ENCODE data around the gene DSE.
"Not testable (repeated sequence)": the region's sequence is repeated elsewhere in the genome, so short reads cannot be mapped to it uniquely, and the experiment has no call there.

Gene DSE

DNA sequence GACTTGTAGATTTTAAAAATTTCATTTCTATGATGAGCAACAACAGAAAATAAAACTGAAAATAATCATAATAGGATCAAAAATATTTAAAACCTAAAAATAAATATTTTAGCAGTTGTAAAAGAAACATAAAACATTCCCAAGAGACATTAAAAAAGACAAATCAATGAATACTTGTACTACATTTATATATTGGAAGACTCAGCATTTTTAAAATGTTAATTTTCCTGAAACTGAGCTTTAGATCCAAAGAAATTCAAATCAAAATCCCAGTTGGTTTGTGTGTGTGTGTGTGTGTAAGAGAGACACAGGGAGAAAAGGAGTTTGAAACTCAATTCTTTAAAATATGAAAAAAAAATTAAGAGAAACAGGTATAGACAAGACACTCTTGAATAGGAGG, 38.7 kb upstream of the DSE start:
- H3K4me3 ChIP-seq (ENCODE audit: low read length in 2 of 2) = no peak overlapping the region
- H3K9ac ChIP-seq (ENCODE audit: low read depth in 1 of 2, low read length in 2 of 2) = no peak overlapping the region
- H3K9me3 ChIP-seq (ENCODE audit: control insufficient read depth in 2 of 2, low read length in 2 of 2) = no peaks in the 10 kb centered on the region
- no peaks in the 10 kb centered on the region for H3K27me3 ChIP-seq (ENCODE audit: control insufficient read depth in 2 of 2, insufficient read depth in 2 of 2, low read length in 2 of 2)
- no peak overlapping the region for H3K27ac ChIP-seq (ENCODE audit: low read depth in 2 of 2, low read length in 2 of 2)
- no peaks in the 10 kb centered on the region for H3K4me1 ChIP-seq (ENCODE audit: control insufficient read depth in 2 of 2, insufficient read depth in 2 of 2, low read length in 2 of 2)
- no peaks in the 10 kb centered on the region for H3K36me3 ChIP-seq (ENCODE audit: control insufficient read depth in 2 of 2, insufficient read depth in 2 of 2, low read length in 2 of 2)

DNA sequence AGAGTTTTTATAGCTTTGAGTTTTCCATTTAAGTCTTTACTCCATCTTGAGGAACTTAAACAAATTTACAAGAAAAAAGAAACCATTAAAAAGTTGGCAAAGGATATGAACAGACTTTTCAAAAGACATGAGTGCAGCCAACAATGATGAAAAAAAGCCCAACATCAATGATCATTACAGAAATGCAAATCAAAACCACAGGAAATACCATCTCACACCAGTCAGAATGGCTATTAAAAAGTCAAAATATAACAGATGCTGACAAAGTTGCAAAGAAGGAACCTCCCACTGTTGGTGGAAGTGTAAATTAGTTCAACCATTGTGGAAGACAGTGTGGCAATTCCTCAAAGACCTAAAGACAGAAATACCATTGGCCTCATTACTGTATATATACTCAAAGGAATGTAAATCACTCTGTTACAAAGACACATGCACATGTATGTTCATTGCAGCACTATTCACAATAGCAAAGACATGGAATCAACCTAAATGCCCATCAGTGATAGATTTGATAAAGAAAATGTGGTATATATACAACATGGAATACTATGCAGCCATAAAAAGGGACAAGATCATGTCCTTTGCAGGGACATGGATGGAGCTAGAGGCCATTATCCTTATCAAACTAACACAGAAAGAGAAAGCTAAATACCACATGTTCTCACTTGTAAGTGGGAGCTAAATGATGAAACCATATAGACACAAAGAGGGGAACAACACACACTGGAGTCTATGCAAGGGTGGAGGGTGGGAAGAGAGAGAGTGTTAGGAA, 35.9 kb upstream of the DSE start:
- H3K9ac ChIP-seq (ENCODE audit: low read depth in 1 of 2, low read length in 2 of 2); H3K27me3 ChIP-seq (ENCODE audit: control insufficient read depth in 2 of 2, insufficient read depth in 2 of 2, low read length in 2 of 2); H3K36me3 ChIP-seq (ENCODE audit: control insufficient read depth in 2 of 2, insufficient read depth in 2 of 2, low read length in 2 of 2); H3K9me3 ChIP-seq (ENCODE audit: control insufficient read depth in 2 of 2, low read length in 2 of 2); H3K4me3 ChIP-seq (ENCODE audit: low read length in 2 of 2); H3K27ac ChIP-seq (ENCODE audit: low read depth in 2 of 2, low read length in 2 of 2); H3K4me1 ChIP-seq (ENCODE audit: control insufficient read depth in 2 of 2, insufficient read depth in 2 of 2, low read length in 2 of 2): not testable (repeated sequence)

DNA sequence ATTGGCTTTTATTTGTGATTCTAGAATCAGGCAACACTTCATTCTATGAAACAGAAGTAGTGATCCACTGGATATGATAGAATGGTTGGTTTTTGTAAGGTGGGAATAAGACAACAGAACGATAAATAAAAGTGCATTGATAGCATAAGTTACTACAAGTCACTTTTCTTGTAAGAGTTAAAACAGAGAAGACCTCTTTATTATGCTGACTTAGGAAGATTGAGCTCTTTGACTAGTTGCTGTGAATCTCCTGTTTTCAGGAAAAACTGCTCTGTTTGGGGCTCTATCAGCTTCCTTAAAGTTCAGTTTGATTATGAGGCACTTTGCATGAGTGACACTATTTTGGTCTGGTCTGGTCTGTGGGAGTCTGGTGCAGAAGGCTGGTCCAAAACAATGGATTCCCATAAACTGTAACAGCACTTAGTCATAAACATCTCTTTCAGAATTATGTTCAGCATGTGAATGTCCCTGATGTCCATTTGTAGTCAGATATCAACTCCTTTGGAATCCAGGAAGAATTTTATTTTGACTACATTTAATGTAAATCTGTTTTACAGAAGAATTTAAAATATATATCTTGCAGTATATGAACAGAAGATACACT, 35.0 kb upstream of the DSE start:
- H3K27ac ChIP-seq (ENCODE audit: low read depth in 2 of 2, low read length in 2 of 2) = no peak overlapping the region
- no peak overlapping the region for H3K9ac ChIP-seq (ENCODE audit: low read depth in 1 of 2, low read length in 2 of 2)
- no peaks in the 10 kb centered on the region for H3K9me3 ChIP-seq (ENCODE audit: control insufficient read depth in 2 of 2, low read length in 2 of 2)
- no peaks in the 10 kb centered on the region for H3K4me1 ChIP-seq (ENCODE audit: control insufficient read depth in 2 of 2, insufficient read depth in 2 of 2, low read length in 2 of 2)
- no peaks in the 10 kb centered on the region for H3K36me3 ChIP-seq (ENCODE audit: control insufficient read depth in 2 of 2, insufficient read depth in 2 of 2, low read length in 2 of 2)
- no peak overlapping the region for H3K4me3 ChIP-seq (ENCODE audit: low read length in 2 of 2)
- no peaks in the 10 kb centered on the region for H3K27me3 ChIP-seq (ENCODE audit: control insufficient read depth in 2 of 2, insufficient read depth in 2 of 2, low read length in 2 of 2)

DNA sequence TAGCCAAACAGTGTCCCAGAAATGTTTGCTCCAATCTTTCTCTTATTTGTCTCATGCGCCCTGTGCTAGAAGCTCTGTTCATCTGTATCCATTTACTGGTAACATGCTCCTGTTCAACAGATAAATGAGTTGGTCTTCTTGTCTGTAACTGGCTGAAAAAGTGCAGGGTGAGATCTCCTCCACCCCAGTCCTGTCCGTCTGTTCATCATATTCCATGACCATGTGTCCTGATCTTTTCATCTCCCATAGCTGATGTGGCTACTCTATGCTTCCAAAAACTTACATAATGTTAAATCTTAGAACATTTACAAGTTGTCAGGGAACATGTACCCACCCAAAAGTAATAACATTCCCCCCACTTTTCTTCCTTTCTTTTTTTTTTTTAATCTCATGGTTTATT, 31.8 kb upstream of the DSE start:
- no peaks in the 10 kb centered on the region for H3K36me3 ChIP-seq (ENCODE audit: control insufficient read depth in 2 of 2, insufficient read depth in 2 of 2, low read length in 2 of 2)
- no peak overlapping the region for H3K4me3 ChIP-seq (ENCODE audit: low read length in 2 of 2)
- no peaks in the 10 kb centered on the region for H3K9me3 ChIP-seq (ENCODE audit: control insufficient read depth in 2 of 2, low read length in 2 of 2)
- no peak overlapping the region for H3K9ac ChIP-seq (ENCODE audit: low read depth in 1 of 2, low read length in 2 of 2)
- no peak overlapping the region for H3K27ac ChIP-seq (ENCODE audit: low read depth in 2 of 2, low read length in 2 of 2)
- no peaks in the 10 kb centered on the region for H3K4me1 ChIP-seq (ENCODE audit: control insufficient read depth in 2 of 2, insufficient read depth in 2 of 2, low read length in 2 of 2)
- no peaks in the 10 kb centered on the region for H3K27me3 ChIP-seq (ENCODE audit: control insufficient read depth in 2 of 2, insufficient read depth in 2 of 2, low read length in 2 of 2)

DNA sequence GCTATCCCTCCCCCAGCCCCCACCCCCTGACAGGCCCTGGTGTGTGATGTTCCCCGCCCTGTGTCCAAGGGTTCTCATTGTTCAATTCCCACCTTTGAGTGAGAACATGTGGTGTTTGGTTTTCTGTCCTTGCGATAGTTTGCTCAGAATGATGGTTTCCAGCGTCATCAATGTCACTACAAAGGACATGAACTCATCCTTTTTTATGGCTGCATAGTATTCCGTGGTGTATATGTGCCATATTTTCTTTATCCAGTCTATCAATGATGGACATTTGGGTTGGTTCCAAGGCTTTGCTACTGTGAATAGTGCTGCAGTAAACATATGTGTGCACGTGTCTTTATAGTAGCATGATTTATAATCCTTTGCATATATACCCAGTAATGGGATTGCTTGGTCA, 30.1 kb upstream of the DSE start:
- not testable (repeated sequence) for H3K9me3 ChIP-seq (ENCODE audit: control insufficient read depth in 2 of 2, low read length in 2 of 2); H3K9ac ChIP-seq (ENCODE audit: low read depth in 1 of 2, low read length in 2 of 2); H3K27me3 ChIP-seq (ENCODE audit: control insufficient read depth in 2 of 2, insufficient read depth in 2 of 2, low read length in 2 of 2); H3K36me3 ChIP-seq (ENCODE audit: control insufficient read depth in 2 of 2, insufficient read depth in 2 of 2, low read length in 2 of 2); H3K27ac ChIP-seq (ENCODE audit: low read depth in 2 of 2, low read length in 2 of 2); H3K4me3 ChIP-seq (ENCODE audit: low read length in 2 of 2); H3K4me1 ChIP-seq (ENCODE audit: control insufficient read depth in 2 of 2, insufficient read depth in 2 of 2, low read length in 2 of 2)

DNA sequence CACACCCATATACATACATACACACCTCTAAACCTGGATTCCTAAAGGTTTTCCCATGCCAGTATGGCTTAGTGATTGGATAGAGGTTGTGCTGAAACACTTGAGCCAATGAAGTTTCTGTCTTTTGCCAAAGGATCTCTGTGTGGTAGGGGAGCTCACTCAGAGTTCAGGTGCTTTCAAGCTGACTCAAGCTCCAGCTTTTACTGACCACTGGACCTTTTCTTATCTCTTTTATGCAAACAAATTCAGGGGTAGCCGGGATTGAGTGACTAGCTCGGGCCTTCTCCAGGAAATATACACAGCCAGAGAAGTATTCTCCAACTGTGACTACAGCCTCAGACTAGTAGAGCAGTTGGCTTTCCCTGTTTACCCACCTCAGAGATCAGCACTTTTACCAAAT, 21.5 kb upstream of the DSE start:
- no peak overlapping the region for H3K9ac ChIP-seq (ENCODE audit: low read depth in 1 of 2, low read length in 2 of 2)
- H3K4me1 ChIP-seq (ENCODE audit: control insufficient read depth in 2 of 2, insufficient read depth in 2 of 2, low read length in 2 of 2) = no peaks in the 10 kb centered on the region
- no peaks in the 10 kb centered on the region for H3K9me3 ChIP-seq (ENCODE audit: control insufficient read depth in 2 of 2, low read length in 2 of 2)
- H3K27ac ChIP-seq (ENCODE audit: low read depth in 2 of 2, low read length in 2 of 2) = no peak overlapping the region
- H3K4me3 ChIP-seq (ENCODE audit: low read length in 2 of 2) = no peak overlapping the region
- H3K27me3 ChIP-seq (ENCODE audit: control insufficient read depth in 2 of 2, insufficient read depth in 2 of 2, low read length in 2 of 2) = no peaks in the 10 kb centered on the region
- H3K36me3 ChIP-seq (ENCODE audit: control insufficient read depth in 2 of 2, insufficient read depth in 2 of 2, low read length in 2 of 2) = no peaks in the 10 kb centered on the region

DNA sequence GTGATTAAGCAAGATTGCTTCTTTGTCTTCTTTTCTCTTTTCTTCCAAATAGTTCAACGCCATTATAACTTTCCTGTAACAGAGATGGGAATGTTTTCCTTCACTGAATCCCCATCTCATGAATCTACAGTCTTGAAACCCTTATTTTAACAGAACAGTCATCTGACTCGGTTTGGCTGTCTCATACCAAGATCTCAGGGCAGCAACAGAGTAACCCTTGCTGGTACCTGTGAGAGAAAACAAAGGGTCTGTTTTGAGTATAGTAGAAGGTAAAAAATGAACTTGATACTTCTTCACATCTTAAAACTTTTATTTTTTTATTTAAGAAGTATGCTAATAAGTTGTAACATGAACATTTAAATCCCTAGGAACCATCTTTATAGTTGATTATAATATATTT, 19.6 kb upstream of the DSE start:
- H3K27me3 ChIP-seq (ENCODE audit: control insufficient read depth in 2 of 2, insufficient read depth in 2 of 2, low read length in 2 of 2) = no peaks in the 10 kb centered on the region
- no peaks in the 10 kb centered on the region for H3K9me3 ChIP-seq (ENCODE audit: control insufficient read depth in 2 of 2, low read length in 2 of 2)
- no peaks in the 10 kb centered on the region for H3K36me3 ChIP-seq (ENCODE audit: control insufficient read depth in 2 of 2, insufficient read depth in 2 of 2, low read length in 2 of 2)
- no peak overlapping the region for H3K27ac ChIP-seq (ENCODE audit: low read depth in 2 of 2, low read length in 2 of 2)
- no peaks in the 10 kb centered on the region for H3K4me1 ChIP-seq (ENCODE audit: control insufficient read depth in 2 of 2, insufficient read depth in 2 of 2, low read length in 2 of 2)
- H3K4me3 ChIP-seq (ENCODE audit: low read length in 2 of 2) = no peak overlapping the region
- H3K9ac ChIP-seq (ENCODE audit: low read depth in 1 of 2, low read length in 2 of 2) = no peak overlapping the region

DNA sequence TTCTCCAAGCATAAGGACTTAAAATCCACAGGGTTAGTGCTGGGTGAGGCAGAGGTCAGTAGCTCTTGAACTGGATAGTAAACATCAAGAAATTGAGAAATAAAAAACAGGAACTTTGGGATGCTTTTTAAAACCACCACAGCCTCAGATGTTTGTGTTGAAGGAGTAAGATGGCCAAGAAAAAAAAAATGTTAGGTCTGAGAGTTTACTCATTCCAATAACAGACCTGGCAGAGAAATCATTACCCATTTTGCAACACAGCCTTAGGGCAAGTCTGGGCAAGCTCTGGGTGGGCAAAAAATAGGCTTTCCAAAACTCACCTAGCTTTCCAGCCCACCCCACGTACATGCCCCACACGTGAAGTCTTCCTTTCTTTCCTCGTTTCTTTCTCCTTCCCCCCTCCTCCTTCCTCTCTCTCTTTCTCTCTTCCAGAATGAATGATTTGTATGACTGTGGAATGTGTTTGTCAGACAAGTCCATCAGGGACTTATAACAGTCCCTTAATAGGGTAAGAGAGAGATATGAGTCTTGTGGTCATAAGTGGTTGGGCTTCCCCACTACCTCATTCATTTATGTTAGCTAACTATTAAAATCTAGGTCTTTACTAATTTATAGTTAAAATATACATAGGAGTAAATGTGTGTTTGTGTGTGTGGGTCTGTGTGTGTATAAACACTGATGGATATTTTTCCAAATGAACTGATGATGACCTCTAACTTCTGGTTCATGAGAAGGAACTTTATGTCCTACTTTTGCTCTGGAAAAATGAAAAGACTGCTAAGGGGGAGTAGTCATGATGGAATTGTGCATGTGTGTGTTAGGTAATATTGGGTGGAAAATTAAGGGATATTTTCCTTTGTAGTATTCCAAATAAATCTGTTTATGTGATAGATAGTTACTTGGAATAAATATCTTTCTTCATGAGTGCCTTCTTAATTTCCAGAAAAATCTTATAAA, 18.0 kb upstream of the DSE start:
- H3K9me3 ChIP-seq (ENCODE audit: control insufficient read depth in 2 of 2, low read length in 2 of 2) = no peaks in the 10 kb centered on the region
- peak overlapping the region in 1 of 2 donors; percentile 45 for H3K27ac ChIP-seq (ENCODE audit: low read depth in 2 of 2, low read length in 2 of 2)
- no peaks in the 10 kb centered on the region for H3K4me1 ChIP-seq (ENCODE audit: control insufficient read depth in 2 of 2, insufficient read depth in 2 of 2, low read length in 2 of 2)
- no peak overlapping the region for H3K4me3 ChIP-seq (ENCODE audit: low read length in 2 of 2)
- no peak overlapping the region for H3K9ac ChIP-seq (ENCODE audit: low read depth in 1 of 2, low read length in 2 of 2)
- H3K27me3 ChIP-seq (ENCODE audit: control insufficient read depth in 2 of 2, insufficient read depth in 2 of 2, low read length in 2 of 2) = no peaks in the 10 kb centered on the region
- H3K36me3 ChIP-seq (ENCODE audit: control insufficient read depth in 2 of 2, insufficient read depth in 2 of 2, low read length in 2 of 2) = no peaks in the 10 kb centered on the region

DNA sequence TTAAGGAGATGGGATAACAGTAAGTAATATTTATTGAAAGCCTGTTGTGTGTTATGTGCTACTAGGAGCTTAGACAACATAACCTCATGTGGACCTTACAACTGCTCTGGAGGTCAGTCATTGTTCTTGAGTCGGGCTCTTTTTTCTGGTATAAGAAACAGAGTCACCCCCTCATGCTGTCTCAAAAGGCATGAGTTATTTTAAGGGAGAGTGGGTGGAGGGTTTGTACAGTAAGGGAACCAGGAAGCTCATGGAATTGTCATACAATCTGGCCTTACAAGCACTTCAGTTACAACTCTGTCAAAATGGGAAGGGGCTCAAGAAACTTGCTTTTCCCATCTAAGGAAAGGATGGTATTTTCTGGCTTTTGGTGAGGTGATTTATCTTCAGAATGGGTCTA, 16.5 kb upstream of the DSE start:
- no peaks in the 10 kb centered on the region for H3K36me3 ChIP-seq (ENCODE audit: control insufficient read depth in 2 of 2, insufficient read depth in 2 of 2, low read length in 2 of 2)
- no peaks in the 10 kb centered on the region for H3K4me1 ChIP-seq (ENCODE audit: control insufficient read depth in 2 of 2, insufficient read depth in 2 of 2, low read length in 2 of 2)
- H3K4me3 ChIP-seq (ENCODE audit: low read length in 2 of 2) = no peak overlapping the region
- no peak overlapping the region for H3K9ac ChIP-seq (ENCODE audit: low read depth in 1 of 2, low read length in 2 of 2)
- no peaks in the 10 kb centered on the region for H3K9me3 ChIP-seq (ENCODE audit: control insufficient read depth in 2 of 2, low read length in 2 of 2)
- H3K27ac ChIP-seq (ENCODE audit: low read depth in 2 of 2, low read length in 2 of 2) = no peak overlapping the region
- no peaks in the 10 kb centered on the region for H3K27me3 ChIP-seq (ENCODE audit: control insufficient read depth in 2 of 2, insufficient read depth in 2 of 2, low read length in 2 of 2)

DNA sequence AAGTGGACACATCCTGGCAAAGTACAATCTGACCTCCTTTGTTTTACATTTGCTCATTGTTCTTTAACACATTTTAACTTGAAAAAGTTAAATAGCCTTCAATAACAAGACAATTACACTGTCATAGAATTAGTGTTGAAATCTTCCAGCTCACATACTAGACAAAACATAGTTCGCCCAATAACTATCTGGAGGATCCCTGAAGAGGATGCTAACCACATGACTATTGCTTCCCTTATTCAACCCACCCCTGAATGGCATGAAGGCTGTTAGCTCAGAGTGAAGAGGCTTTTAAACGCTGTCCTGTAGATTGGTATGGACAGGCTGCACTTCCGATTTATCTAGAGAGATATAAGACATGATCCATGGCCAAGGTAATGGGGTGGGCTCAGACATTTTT, 15.0 kb upstream of the DSE start:
- no peak overlapping the region for H3K4me3 ChIP-seq (ENCODE audit: low read length in 2 of 2)
- H3K36me3 ChIP-seq (ENCODE audit: control insufficient read depth in 2 of 2, insufficient read depth in 2 of 2, low read length in 2 of 2) = no peaks in the 10 kb centered on the region
- H3K4me1 ChIP-seq (ENCODE audit: control insufficient read depth in 2 of 2, insufficient read depth in 2 of 2, low read length in 2 of 2) = no peaks in the 10 kb centered on the region
- no peaks in the 10 kb centered on the region for H3K27me3 ChIP-seq (ENCODE audit: control insufficient read depth in 2 of 2, insufficient read depth in 2 of 2, low read length in 2 of 2)
- no peaks in the 10 kb centered on the region for H3K9me3 ChIP-seq (ENCODE audit: control insufficient read depth in 2 of 2, low read length in 2 of 2)
- no peak overlapping the region for H3K27ac ChIP-seq (ENCODE audit: low read depth in 2 of 2, low read length in 2 of 2)
- H3K9ac ChIP-seq (ENCODE audit: low read depth in 1 of 2, low read length in 2 of 2) = no peak overlapping the region
